HG03460 (cell line): ENCODE measurements around the gene EIF5AL1.
"Not testable (repeated sequence)": the region's sequence is repeated elsewhere in the genome, so short reads cannot be mapped to it uniquely, and the experiment has no call there.

Source experiments
- ATAC-seq: cut with Tn5 transposase; IDR thresholded peaks from one replicate; pipeline ENCODE4 v1.9.1; 2021; ENCODE audit not compliant: unreplicated experiment

Gene EIF5AL1

GRCh38 chr10:79509306-79509933 lies 2.9 kb upstream of the EIF5AL1 start:
- ATAC-seq: not testable (repeated sequence)

DNA sequence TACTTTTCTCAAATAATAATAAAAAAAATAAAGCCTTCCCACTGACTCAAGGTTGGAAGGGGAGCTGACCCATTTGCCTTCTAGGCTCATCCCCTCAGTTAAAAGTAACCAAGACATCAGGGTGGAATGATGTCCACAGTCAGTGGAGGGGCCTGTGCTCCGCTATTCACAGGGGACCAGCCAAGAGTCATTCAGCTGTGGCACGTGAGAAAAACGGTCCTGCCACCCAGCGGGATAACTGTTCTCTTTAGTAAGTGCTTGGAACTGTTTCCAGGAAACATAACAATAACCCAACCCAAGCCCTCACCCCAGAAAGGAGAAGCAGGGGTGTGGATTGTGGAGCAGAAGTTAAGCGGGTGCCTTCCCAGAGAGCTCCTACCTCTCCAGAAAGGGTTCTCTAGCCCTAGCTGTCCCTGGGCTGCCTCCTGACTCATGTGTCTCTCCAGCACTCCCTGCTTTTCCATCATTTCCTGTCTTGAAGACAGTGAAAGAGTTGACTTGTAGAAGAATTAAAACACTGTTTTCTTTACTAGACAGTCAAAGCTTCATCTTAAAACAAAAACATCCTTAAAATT lies 2.3 kb upstream of the EIF5AL1 start:
- not testable (repeated sequence) for ATAC-seq

DNA sequence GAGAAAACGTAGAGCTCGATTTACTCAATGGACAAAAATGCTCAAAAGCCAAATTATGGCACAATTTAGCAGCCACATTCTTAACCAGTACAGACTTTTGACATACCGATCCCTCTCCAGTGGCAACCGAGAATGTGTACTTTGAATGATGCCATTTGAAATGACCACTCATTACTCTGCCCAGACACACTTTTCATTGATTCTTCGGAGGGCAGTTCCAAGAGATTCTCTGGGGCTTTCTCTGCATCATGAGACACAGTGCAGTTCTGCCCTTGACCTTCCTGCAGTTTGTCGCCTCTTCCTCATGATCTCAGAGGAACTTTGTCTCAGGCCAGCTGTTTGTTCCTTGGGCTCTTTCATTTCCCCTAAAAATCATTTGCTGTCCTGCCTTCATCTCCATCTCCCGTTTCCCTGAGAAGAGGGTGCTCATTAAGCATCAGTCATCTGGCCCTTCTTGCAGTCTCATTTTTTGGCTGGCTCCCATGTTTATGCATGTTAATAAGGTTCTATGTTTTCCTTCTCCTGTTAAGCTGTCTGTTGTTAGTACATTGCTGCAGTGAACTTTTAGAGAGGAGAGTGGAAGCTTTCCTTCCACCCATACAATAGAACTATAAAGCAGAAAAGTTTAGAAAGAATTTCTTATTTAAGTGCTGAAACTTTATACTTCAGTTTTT lies 4.3 kb downstream of the EIF5AL1 start:
- not testable (repeated sequence) for ATAC-seq

DNA sequence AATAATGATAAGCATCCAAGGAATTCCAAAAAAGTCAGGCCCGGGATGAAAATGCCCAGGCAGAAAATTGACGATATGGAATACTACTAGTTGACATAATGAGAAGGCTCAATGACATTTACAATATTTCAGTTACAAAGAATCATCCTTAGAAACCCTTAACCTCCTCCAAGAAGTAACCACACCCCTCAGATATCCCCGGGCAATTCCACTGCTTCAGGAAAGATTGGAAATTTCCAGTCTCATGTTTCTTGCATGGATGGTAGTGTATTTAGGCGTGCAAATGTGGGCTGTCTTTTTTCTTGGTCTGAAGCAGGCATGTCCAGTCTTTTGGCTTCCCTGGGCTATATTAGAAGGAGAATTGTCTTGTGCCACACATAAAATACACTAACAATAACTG lies 5.2 kb downstream of the EIF5AL1 start:
- not testable (repeated sequence) for ATAC-seq

- ATAC-seq: not testable (repeated sequence)
These were observed 9.4 kb downstream of the EIF5AL1 start for GRCh38 chr10:79521751-79522150.

- ATAC-seq: not testable (repeated sequence)
These were observed 10.1 kb downstream of the EIF5AL1 start for GRCh38 chr10:79522464-79522863.

GRCh38 chr10:79523157-79523853 lies 11.0 kb downstream of the EIF5AL1 start:
- ATAC-seq: not testable (repeated sequence)

DNA sequence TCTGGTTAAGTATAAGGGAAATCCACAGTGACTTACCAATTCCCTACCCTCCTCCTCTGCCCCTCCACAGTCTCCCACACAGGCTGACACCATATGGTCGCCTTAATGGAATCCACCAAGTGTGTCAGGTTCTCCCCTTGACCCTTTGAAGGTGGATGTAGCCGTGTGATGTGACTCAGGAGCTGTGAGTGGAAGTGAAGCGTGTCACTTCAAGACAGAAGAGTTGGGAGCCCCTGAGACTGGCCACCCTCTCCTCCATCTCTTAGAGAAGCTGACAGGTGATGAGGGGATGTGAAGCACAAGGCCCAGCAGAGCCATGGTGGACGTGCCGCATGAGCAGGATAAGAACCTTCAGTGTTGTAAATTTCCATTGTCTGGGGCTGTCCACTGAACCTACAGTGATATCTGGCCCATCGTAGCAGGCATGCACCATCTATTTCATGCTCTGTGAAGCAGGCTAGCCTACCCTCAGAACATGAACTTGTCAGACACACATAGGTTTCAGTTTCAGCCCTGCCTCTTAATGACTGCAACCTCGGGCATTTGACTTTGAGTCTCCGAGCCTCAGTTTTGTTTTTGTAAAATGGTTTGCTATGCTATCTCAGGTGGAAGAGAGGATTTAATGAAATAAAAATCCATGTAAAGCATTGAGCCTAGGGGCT lies 12.8 kb downstream of the EIF5AL1 start:
- ATAC-seq: peak; percentile 84

DNA sequence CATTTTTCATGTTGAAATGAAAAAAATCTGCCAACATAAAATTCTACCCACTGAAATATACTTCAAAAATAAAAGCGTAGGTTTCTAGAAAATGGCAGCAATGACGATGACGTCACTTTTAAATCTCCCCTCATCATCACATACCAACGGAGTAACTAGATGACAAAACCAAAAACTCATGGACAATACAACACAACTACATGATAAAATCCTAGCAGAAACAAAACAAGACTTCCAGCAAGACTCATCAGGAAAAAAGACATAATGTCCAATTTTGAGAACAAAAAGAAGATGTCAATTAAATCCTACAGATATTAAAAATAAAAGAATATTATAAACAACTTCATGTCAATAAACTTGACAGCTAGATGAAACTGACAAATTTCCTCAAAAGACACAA lies 15.9 kb downstream of the EIF5AL1 start:
- ATAC-seq: not testable (repeated sequence)

- not testable (repeated sequence) for ATAC-seq
These were observed 21.0 kb downstream of the EIF5AL1 start for GRCh38 chr10:79533142-79533902.

DNA sequence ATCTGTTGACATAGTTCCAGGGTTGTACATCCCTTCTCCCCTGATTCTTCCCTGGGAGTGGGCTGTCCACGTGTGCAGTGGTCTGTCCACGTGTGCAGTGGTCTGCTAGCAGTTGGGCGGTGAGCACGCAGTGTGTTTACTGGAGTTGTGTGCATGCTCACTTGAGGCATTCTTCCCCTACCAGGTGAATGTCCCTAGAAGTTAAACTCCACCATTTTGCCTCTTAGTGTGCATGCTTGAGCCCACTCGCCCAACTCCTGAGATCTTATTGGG lies 21.5 kb downstream of the EIF5AL1 start:
- ATAC-seq: not testable (repeated sequence)

- ATAC-seq: not testable (repeated sequence)
These were observed 26.0 kb downstream of the EIF5AL1 start for GRCh38 chr10:79538311-79538710.

DNA sequence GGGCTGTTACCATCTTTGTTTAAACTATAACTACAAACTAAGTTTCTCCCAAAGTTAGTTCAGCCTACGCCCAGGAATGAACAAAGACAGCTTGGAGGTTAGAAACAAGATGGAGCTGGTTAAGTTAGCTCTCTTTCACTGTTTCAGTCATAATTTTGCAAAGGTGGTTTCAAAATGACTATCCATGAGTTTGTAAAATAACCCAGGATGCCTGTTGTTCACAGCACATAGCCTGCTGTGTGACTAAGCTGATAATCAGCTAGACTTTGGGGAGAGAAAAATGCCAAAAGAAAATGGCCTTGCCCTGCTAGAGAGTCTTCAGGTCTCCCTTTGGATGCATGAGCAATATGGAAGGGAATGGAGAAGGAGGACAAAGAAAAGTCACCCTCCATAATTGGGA lies 28.6 kb downstream of the EIF5AL1 start:
- peak; percentile 94 for ATAC-seq

- no peak for ATAC-seq
These were observed 30.3 kb downstream of the EIF5AL1 start for GRCh38 chr10:79542626-79543025.

DNA sequence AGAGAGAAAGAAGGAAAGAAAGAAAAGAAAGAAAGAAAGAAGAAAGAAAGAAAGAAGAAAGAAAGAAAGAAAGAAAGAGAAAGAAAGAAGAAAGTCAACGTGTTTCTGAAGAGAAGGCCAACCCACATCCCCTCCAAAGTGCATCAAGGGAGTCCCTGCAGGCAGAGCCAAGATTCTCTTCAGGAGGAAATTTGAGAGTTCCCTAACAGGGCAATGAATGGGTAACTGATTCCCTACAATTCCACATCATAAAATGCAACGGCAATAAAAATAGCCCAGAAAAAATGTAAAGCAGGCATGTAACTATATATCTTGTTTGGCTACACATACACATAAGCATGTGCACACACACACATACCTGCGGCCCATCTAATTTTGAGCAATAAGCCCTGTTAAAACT lies 32.1 kb downstream of the EIF5AL1 start:
- not testable (repeated sequence) for ATAC-seq

GRCh38 chr10:79544926-79545659 lies 32.8 kb downstream of the EIF5AL1 start:
- not testable (repeated sequence) for ATAC-seq

DNA sequence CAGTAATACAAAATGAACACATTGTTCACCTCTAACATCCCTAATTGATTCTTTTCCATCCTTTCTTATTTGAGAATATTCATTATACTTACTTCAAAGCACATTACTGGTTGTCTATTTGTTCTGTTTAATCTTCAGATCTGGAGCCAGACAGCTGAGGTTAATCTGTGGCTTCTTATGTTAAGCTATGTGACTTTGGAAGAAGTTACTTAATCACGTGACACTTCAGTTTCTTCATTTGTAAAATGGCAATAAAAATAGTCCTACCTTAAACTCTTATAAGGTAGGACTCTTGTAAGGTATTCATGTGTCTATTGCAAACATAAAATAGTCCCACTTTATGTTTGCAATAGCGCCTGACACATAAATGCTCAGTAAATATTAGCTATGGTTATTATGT lies 34.8 kb downstream of the EIF5AL1 start:
- not testable (repeated sequence) for ATAC-seq

- no peak for ATAC-seq
These were observed 35.6 kb downstream of the EIF5AL1 start for GRCh38 chr10:79547973-79548372.

- ATAC-seq: no peak
These were observed 39.8 kb downstream of the EIF5AL1 start for GRCh38 chr10:79552143-79552542.
